HG03103 (cell line): ENCODE data around the gene TBC1D24.

Experiments
- ATAC-seq: cut with Tn5 transposase; IDR thresholded peaks from one replicate; pipeline ENCODE4 v1.9.1; 2021; ENCODE audit warnings: low read depth; ENCODE audit not compliant: unreplicated experiment

TBC1D24 gene

DNA sequence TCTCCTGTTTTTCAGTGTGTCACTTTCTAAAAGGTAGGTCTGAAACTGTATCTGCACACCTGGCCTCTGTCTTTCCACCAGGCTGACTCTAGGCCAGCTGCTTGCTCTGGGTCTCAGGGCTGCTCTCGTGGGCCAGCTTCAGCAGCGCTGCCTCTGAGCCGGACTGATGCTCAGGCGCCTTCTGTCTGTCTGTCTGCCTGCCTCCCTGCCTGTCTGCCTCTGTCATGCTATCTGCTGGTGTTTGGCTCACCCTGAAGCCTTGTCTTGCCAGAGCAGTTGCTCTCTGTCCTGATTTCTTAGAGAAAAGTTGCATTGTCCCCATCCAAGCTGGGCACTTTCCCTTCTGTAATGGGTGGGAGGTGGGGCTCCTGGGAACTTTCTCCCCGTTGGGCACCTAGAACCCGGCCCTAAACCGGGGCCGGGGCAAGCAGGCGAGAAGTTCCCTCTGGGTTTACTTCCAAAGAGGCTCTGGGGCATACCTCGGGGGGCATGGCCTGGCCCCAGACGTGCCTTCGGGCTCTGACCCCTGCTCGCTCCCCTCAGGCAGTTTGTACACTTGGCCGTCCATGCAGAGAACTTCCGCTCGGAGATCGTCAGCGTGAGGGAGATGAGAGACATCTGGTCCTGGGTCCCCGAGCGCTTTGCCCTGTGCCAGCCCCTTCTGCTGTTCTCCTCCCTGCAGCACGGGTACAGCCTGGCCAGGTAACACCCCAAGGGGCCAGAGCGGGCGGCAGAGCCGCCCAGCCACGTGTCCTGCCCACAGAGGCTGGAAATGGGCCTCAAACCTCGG is 23.0 kb downstream of the TBC1D24 start:
- no peak for ATAC-seq

DNA sequence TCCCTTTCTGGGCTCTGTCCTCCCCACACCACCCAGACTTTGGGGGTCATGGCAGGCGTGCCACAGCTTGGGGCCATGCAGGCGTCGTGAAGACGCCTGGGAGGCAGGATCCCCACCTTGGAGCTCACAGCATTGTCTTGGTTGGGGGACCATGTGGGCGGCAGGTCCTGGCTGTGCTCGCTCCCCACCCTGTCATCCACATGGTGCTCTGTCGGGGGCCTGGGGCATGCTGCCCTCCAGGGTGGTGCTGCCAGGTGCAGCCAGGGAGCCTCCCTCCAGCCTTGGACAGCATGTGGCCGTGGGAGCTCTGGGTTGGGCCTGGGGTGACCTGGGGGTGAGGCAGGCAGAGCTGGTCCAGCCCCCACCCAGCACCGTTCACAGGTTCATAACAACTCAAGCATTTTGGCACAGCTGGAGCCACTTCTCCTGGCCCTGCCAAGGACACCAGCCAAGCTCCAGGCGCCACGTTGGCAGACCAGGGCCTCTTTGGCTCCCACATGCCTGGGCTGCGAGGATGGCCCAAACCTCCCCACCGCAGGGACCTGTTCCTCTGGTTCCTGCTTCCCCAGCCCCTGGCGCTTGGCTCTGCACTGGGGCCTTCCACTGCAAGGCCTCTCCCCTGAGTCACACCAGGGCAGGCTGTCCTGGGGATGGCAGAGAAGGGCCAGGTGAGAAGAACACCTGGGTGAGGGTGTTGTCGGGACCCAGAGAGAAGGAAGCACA is 23.8 kb downstream of the TBC1D24 start:
- ATAC-seq, result no peak

DNA sequence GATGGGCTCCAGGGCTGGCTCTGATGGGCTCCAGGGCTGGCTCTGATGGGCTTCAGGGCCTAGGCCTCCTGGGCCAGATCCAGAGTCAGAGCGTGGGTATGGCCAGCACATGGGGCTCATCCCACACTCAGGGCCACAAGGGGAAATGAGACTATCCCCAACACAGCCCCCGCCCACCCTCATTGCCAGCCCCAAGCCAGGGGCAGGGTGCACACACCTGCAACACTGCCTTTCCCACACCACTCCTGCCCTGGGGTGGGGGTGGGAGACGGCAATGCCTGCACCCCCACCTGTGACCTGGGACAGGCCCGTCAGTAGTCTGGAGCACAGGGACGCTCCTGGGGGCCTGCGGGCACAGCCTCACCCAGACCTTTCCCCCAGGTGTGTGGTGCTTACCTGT is 24.5 kb downstream of the TBC1D24 start:
- ATAC-seq, result no peak

DNA sequence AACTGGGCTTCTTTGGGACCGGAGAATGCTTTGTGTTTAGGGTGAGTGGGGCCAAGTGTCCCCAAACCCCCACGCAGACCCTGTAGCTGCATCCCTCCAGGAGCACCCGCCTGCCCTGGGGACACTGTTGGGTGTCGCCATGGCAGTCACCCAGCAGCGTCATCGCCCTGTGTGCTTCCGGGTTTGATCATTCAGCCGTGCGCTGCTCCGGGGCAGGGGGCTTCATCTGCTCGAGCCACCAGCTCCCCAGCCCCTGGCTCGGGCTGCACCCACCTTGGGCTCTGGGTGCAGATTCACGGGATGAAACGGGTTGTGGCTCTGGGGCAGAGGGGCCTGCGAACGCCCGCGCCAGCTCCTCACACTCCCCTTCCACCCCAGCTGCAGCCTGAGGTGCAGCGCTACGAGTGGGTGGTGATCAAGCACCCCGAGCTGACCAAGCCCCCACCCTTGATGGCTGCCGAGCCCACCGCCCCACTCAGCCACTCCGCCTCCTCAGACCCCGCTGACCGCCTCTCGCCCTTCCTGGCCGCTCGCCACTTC is 25.0 kb downstream of the TBC1D24 start:
- ATAC-seq, result no peak

DNA sequence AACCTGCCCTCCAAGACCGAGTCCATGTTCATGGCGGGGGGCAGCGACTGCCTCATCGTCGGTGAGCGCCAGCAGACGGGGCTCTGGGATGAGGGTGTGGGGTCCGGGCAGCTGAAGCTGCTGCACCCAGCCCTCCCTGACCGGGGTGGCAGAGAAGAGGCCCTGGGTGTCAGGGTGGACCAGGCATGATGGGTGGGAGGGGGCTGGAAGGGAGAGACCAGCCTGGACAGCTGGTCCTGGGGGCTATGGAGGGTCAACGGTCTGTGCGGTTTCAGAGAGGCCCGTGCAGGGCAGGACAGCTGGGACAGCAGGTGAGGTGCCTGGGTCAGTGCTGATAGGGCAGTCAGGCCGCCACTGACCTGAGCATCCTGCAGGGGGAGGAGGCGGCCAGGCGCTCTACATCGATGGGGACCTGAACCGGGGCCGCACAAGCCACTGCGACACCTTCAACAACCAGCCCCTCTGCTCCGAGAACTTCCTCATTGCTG is 25.5 kb downstream of the TBC1D24 start:
- ATAC-seq, result no peak

DNA sequence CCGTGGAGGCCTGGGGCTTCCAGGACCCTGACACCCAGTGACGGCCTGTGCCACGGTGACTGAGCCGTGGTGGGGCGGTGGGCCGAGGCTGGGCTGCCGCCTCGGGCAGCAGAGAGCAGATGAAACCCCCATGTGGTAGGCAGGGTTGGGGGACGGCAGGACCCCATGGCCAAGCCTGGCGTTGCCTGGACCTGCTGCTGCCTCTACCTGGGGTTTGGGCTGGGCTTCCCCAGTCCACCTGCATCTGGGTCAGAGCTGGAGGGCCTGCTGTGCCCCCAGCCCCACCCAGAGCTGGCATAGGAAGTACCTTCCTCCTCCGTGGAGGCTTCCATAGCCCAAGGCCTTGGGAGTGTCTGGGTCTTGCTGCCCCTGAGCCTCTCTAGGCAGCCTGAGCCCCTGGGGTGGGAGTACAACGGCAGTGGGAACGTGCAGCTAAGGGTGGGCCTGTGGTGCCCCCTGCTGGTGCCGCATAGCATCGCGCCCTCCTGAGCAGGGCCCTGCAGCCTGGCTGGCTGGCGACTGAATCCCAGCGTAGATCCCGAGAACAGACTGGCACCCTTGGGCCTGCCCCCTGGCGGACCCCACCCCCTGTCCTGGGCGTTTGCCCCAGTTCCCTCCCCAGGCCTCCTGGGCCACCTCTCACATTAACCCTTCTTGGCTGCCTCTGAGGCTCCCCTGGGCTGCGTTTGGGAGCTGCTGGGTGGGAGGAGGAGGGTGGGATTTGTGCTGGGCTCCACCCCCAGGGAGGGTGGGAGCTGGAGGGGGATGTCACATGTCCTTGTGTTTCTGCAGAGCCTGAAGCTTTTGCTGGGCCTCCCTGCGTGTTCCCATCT is 26.2 kb downstream of the TBC1D24 start:
- ATAC-seq, result no peak

DNA sequence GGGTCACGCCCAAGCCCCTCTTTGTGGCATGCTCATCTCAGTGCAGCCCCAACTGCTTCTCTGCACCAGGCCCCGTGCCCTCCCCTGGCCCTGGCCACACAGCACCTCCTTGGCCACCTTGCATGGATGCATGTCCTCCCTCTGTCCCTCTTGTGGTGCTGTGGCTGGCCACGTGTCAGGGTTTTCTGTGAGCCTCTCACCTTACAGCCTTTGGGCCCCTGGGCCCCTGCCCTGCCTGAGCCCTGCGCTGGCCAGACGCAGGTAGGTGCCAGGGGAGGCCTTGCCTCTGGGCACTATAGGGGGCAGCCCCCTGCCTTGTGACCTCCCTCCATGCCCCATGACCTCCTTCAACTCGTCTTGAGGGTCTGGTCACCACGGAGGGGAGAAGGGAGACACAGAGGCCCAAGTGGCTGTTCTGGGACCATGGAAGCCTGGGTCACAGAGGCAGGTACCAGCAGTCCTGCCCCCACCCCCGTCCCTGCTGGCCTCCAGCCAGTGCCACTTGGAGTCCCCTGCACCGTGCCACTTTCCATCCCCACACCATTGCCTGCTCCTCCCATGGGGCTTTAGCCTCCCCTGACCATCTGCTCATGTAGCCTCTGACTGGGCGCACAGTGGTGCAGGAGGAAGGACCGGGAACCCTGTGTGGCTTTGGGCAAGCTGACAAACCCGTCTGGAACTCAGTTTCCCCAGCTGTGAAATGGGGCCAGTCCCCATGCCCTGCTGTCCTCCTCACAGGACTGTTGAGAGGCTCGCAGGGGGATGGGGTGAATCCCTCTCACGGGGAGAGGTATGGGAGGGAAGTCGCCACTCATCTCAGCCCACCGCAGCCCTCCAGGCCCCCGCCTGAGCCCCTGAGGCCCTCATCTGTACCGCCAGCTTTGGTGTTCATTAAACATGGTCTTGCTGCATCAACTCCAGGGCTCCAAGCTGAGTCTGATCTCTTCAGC is 27.3 kb downstream of the TBC1D24 start:
- ATAC-seq, result no peak

DNA sequence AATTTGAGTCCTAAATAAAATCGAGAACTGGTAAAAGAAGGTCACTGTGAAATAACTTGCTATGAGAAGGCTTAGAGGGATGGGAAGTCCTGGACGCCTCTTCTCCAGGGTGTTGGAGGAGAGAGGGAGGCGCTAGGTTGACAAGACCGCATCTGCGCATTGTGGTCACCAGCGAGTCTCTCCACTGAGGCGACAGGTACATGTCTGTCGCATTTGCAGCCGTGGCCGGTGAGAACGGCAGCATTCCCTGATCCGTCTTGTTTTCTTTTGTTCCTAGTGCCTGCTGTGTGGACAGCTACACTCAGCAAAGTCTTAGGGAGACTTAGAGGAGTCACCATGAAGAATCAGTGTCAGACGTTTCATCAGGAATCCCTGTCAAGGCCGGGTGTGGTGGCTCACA is 30.8 kb downstream of the TBC1D24 start:
- ATAC-seq, result no peak

DNA sequence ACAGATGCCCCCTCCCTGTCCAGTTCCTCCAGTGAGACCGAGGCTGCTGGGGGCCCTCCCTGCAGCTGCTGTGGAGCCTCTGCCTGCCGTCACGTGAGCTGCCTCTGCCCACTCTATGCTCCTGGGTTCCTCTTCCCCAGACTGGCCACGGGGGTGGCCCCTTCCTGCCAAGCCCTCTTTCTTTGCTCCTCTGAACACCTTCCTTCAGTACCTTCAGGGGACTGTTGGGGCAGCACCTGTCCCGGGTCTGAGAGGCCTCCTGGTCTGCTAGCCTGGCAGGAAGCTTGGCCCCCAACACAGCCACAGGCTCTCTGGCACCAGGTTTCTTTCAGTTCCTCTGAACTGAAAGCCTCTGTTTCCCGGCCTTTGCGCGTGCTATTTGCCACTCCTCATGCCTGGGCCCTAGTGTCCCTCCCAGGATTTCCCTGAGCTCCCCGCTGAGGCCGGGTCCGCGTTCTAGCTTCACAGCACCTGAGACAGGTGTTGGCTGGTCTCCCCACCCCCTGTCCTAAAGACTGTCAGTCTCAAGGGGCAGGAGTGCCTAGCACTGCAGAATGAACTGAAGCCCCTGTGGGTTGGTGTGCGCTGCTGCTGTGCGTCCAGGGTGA is 32.2 kb downstream of the TBC1D24 start:
- no peak for ATAC-seq

DNA sequence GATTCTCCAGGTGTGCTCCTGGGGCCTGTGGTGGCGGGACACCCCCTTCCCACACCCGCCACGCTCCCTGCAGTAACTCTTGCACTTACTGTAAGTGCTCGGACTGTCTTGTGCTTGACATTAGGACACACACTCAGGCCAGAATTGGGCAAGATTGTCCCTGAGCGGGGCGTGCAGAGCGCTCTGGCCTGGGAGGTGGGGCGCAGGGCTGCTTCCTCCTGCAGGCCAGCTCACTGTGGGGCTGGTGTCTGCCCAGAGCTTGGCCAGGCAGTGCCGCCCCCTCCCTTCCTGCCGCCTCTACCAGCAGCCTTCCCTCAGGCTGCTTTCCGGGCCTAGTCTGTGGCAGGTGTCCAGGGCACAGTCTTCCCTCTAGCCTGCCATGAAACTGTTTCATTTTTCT is 32.7 kb downstream of the TBC1D24 start:
- no peak for ATAC-seq

DNA sequence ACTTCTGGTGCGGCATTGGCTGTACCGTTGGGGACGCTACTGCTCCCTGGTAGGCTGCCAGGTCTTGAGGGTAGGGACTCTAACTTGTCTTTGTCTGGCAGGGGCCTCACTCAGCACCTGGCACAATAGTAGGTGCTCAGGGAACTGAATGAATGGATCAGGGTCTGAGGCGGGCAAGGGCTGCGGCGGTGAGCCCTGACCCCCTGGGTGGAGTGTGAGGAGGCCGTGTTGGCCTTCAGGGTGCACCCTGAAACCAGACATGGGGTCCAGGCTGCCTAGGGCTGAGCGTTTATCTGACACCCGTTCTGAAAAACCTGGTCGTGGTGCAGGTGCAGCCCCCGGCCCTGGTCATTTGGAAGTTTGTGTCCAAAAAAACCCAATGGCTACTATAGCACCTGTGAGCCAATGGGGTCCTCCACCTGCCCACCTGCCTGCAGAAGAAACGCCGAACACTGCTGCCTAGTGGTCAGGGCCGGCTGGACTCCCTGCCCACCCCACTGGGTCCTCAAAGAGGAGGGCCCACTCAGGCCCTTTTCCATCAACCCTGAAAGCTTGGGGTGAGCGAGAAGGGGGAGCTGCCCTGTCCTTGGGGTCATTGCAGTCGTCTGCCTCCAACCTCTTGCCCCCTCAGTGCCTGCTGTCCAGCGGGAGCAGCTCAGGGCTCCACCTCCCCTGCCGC is 33.9 kb downstream of the TBC1D24 start:
- no peak for ATAC-seq

DNA sequence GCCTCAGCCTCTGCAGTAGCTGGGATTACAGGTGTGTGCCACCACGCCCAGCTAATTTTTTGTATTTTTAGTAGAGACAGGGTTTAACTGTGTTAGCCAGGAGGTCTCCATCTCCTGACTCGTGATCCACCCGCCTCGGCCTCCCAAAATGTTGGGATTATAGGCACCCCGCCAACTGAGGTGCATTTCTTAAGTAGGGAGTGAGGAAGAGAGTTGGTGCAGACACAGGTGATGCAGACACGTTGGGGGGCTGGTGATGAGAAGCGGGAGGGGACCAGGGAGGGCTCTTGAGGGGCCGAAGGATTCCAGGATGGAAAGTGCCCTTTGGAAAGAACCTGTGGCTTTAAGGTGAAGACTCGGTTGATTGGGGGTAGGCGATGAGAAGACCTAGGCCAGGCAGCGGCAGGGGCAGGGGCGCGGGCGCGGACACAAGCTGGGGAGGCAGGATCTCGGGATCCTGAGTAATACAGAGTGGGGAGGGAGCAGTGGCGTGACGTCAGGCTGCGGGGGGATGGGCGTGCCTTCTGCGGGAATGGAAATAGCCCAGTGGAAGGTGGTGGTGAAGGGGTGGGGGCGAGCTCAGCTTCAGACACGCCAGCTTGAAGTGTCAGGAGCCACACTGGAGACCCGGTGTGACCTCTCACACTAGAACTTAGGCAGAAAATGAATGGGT is 36.3 kb downstream of the TBC1D24 start:
- no peak for ATAC-seq

DNA sequence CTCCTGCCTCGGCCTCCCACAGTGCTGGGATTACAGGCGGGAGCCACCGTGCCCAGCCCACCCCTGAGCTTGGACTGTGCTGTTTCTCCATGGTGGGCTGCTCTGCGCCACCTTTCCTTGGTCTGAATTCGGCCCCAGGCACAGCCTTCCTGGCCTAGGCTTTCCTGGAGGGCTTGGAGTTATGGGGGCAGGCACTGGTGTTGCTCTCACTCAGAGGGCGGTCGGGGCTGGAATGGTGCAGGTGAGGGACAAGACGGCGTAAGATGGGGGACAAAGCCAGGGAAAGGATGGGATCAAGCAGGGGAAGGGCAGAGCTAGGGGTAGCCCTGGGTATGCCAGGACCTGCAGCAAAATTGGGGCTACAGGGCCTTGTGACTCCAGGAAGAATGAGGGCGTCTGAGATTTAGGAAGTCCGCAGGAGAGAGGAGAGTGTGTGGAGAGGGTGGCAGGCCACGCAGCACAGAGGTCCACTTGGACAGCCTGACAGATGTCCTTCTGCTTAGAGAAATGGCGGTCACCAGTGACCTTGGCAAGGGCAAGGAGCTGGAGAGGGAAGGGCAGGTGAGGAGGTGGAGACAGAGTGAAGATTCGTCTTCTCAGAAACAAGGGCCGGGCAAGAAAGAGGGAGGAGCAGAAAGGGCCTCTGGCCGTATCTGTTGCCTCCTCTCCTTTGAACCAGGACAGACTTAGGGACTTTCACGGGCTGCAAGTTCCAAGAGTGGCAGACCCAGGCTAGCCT is 37.2 kb downstream of the TBC1D24 start:
- no peak for ATAC-seq

DNA sequence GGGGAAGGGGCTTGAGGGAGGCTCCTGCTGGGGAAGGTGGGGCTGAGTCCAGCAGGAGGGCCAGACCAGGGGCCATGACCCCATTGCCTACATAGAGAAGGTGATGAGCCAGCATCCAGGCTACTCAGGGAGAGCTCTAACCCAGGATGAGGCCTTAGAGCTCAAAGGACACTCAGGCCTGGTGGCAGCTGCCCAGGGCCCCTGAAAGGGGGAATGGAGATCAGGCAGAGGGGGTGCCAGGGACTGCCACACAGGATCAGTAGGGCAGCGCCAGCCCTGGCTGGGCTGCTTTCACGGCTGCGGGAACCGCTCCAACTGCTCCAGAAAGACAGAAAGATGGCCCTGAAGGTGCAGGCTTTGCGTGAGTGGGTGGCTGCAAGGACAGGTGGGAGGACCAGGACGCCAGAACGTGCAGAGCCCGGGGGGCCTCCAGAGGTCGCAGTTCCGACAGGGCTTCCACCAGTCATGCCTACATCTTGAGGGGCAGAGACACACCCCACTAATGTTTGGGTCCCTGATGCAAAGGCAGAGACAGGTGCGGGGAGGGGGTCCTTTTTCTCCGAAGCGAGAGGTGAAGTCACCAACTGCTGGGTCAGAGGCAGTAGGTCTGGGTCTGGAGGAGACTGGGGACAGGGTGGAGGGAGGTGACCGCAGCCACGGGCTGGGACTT is 37.9 kb downstream of the TBC1D24 start:
- no peak for ATAC-seq

DNA sequence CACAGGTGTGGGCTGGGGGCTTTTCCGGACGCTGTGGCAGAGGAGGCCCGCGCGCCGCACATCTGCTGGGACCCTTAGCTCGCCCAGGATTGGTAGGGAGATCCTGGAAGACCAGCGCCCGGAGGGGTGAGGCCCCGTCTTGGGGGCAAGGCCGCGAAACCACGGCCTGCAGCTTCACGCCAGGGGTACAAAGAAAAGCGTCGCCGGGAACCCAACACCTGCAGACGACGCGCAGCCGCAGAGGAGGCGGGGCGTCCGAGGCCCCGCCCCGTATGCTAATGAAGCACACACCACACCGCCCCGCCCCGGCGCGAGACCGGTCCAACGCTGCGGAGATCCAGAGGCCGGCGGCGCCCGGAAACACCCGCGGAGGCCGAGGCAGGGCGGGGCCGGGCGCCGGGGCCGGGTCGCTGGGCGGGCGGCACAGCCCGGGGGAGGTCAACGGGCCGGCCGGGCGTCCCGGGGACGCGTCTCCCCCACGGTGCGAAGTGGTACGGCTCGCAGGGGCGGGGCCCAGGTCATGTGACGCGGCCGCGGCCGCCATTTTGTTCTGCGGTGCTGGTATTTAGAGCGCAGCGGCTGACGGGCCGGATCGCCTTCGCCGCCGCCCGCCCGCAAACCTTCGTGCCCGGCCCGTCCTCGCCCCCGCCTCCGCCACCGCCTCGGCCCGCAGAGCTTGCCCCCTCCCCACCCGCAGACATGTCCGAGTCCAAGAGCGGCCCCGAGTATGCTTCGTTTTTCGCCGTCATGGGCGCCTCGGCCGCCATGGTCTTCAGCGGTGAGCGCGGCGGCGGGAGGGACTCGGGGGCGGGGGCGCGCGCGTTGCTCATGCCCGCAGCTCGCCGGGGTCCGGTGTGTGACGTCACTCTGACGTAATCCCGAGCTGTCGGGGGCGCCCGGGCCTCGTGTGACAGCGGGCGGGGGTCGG is 38.7 kb downstream of the TBC1D24 start, which contains the start of gene ATP6V0C:
Gene ATP6V0C (plus strand): TSS at position 548 of the 928 bp plus-strand sequence. CDS start 152 bp downstream, at position 700.
- ATAC-seq, result peak; percentile 58
